Limb (tissue), 2 donors: ENCODE measurements around the gene MOCS1.
A peak's percentile ranks its signal among the peaks of the same experiment; 100 is the strongest.

Experiments
- DNase-seq, 2 donors: peaks; one replicate each; pipeline ENCODE4 v3.0.0-alpha.2; 2016; ENCODE audit errors: extremely low spot score in 2 of 2

MOCS1 gene

GRCh38 chr6:39924283-39924682 is 10.0 kb downstream of the MOCS1 start:
- no peak for DNase-seq

- DNase-seq = no peak
Observed at GRCh38 chr6:39923861-39924260, 10.4 kb downstream of the MOCS1 start.

- no peak for DNase-seq
Observed at GRCh38 chr6:39923394-39923793, 10.9 kb downstream of the MOCS1 start.

- no peak for DNase-seq
Observed at GRCh38 chr6:39922821-39923220, 11.4 kb downstream of the MOCS1 start.

- DNase-seq = no peak
Observed at GRCh38 chr6:39920157-39920556, 14.1 kb downstream of the MOCS1 start.

- DNase-seq = no peak
Observed at GRCh38 chr6:39918831-39919230, 15.4 kb downstream of the MOCS1 start.

GRCh38 chr6:39917981-39918380 is 16.3 kb downstream of the MOCS1 start:
- DNase-seq = no peak

GRCh38 chr6:39917329-39917728 is 16.9 kb downstream of the MOCS1 start:
- DNase-seq = no peak

- DNase-seq = peak in 1 of 2 donors; percentile 6
Observed at GRCh38 chr6:39915866-39916265, 18.4 kb downstream of the MOCS1 start.

- no peak for DNase-seq
Observed at GRCh38 chr6:39914239-39914638, 20.0 kb downstream of the MOCS1 start.

GRCh38 chr6:39913391-39913916 is 20.8 kb downstream of the MOCS1 start:
- no peak for DNase-seq

- peak in 1 of 2 donors; percentile 3 for DNase-seq
Observed at GRCh38 chr6:39912446-39912845, 21.8 kb downstream of the MOCS1 start.

- DNase-seq = no peak
Observed at GRCh38 chr6:39911513-39912125, 22.6 kb downstream of the MOCS1 start.

- no peak for DNase-seq
Observed at GRCh38 chr6:39910744-39911143, 23.5 kb downstream of the MOCS1 start.

- no peak for DNase-seq
Observed at GRCh38 chr6:39910164-39910563, 24.1 kb downstream of the MOCS1 start.

- DNase-seq = no peak
Observed at GRCh38 chr6:39909701-39910100, 24.6 kb downstream of the MOCS1 start.

GRCh38 chr6:39908838-39909583 is 25.3 kb downstream of the MOCS1 start:
- DNase-seq = no peak

- DNase-seq = no peak
Observed at GRCh38 chr6:39907871-39908575, 26.2 kb downstream of the MOCS1 start.

GRCh38 chr6:39906318-39906761 is 27.9 kb downstream of the MOCS1 start:
- no peak for DNase-seq

- no peak for DNase-seq
Observed at GRCh38 chr6:39905640-39905975, 28.7 kb downstream of the MOCS1 start.

GRCh38 chr6:39904946-39905639 is 29.2 kb downstream of the MOCS1 start:
- DNase-seq = no peak

- no peak for DNase-seq
Observed at GRCh38 chr6:39903656-39904055, 30.6 kb downstream of the MOCS1 start.
